CD4-positive, CD25-positive, alpha-beta regulatory T cell (primary cell): ENCODE data around the gene DDOST. TPM values are rescaled to one million over a fixed set of nuclear protein-coding genes. Genes with fewer than 3 reads are reported as not detected.

ENCODE experiments used
- ATAC-seq, 2 donors: fragments of 150-1000 bp; cut with Tn5 transposase; one replicate each; pipeline ENCODE4 v1.10.0; 2021; ENCODE audit warnings: low read depth in 2 of 2, moderate number of reproducible peaks in 2 of 2, moderate library complexity in 1 of 2
- DNase-seq, 3 donors: peaks; one replicate each; pipeline versions ENCODE4 v3.0.0 to v3.0.0-alpha.2; 2012 to 2022; ENCODE audit warnings: mixed read lengths in 1 of 3
- H3K27ac ChIP-seq: one replicate; pipeline ENCODE4 v1.7.0; 2013; ENCODE audit warnings: mild to moderate bottlenecking, low read length; ENCODE audit not compliant: insufficient read depth, poor library complexity, severe bottlenecking
- H3K27me3 ChIP-seq: one replicate; pipeline ENCODE4 v1.7.0; 2013; ENCODE audit warnings: low read length; ENCODE audit not compliant: control insufficient read depth, insufficient read depth
- H3K36me3 ChIP-seq: one replicate; pipeline ENCODE4 v1.7.0; 2013; ENCODE audit warnings: mild to moderate bottlenecking, low read length, moderate library complexity; ENCODE audit not compliant: control insufficient read depth, insufficient read depth
- H3K4me1 ChIP-seq: 2 replicates; pipeline ENCODE4 v1.7.0; 2013; ENCODE audit warnings: mild to moderate bottlenecking, low read length; ENCODE audit not compliant: insufficient read depth, control insufficient read depth, poor library complexity, severe bottlenecking
- H3K4me3 ChIP-seq: one replicate; pipeline ENCODE4 v1.7.0; 2013; ENCODE audit warnings: low read depth, mild to moderate bottlenecking, low read length, moderate library complexity
- H3K9me3 ChIP-seq, 2 experiments: 1 replicate in 1 of 2; 2 replicates in 1 of 2; pipeline ENCODE4 v1.7.0; 2013; ENCODE audit warnings: low read length in 2 of 2, mild to moderate bottlenecking in 1 of 2, moderate library complexity in 1 of 2; ENCODE audit not compliant: control insufficient read depth in 2 of 2
- H3K27ac Mint-ChIP-seq, 3 donors: one replicate each; pipeline ENCODE4 v1.8.0; 2020 to 2022; ENCODE audit warnings: mild to moderate bottlenecking in 3 of 3, mixed read lengths in 3 of 3, moderate library complexity in 2 of 3
- H3K27me3 Mint-ChIP-seq: one replicate; pipeline ENCODE4 v1.8.0; 2022; ENCODE audit warnings: mild to moderate bottlenecking, mixed read lengths
- H3K36me3 Mint-ChIP-seq: one replicate; pipeline ENCODE4 v1.8.0; 2020; ENCODE audit warnings: mixed read lengths
- H3K4me1 Mint-ChIP-seq, 4 donors: one replicate each; pipeline ENCODE4 v1.8.0; 2020 to 2022; ENCODE audit warnings: mixed read lengths in 4 of 4, mild to moderate bottlenecking in 1 of 4
- H3K4me3 Mint-ChIP-seq, 4 donors: one replicate each; pipeline ENCODE4 v1.8.0; 2020 to 2022; ENCODE audit warnings: mild to moderate bottlenecking in 4 of 4, mixed read lengths in 4 of 4, moderate library complexity in 3 of 4
- H3K9me3 Mint-ChIP-seq, 7 donors: one replicate each; pipeline ENCODE4 v1.8.0; 2020 to 2022; ENCODE audit warnings: mixed read lengths in 7 of 7, mild to moderate bottlenecking in 3 of 7, moderate library complexity in 2 of 7
- polyA plus RNA-seq, 4 donors: library from polyadenylated mRNA; unstranded; fragments of 300-500 nt; fragmentation: Illumina TruSeq; gene quantifications; one replicate each; pipeline ENCODE4 v1.2.3, GENCODE V29; 2021
- total RNA-seq: library from RNA; stranded (reverse); gene quantifications from one replicate; pipeline ENCODE4 v1.2.3, GENCODE V29; 2022

DDOST gene
- total and polyA plus RNA-seq, 5 donors from 2014 or later, result 103 to 283 (median 257) TPM

DNA sequence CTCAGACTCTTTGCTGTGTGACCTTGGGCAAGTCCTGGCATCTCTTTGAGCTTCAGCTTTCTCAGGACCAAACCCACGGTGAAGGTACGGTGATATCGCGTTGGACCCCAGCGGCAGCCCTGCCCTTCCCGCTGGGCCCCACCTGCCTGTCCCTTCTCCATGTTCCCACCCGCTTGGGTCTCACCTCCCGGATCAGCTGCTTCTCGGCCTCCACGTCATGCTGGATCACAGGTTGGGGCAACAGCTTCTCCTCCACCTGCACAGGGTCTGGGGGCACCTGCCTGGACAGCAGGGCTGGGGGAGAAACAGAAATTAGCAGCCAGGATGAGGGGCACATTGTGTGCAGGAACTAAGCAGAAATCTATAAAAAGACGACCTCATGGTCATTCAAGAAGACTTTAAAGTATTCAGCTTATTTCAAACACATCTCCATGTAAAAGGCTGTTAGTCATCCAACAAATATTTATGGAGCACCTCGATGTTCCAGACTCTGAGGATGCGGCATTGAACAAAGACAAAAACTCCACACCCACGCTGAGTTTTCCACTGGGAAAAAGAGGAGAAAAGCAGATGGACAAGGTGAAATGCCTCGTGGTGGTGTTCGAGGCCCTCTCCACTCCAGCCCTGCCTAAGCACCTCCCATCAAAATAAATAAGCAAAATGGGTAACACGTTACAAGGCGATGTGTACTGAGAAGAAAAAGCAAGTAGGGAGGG lies 37.2 kb upstream of the DDOST start:
- H3K4me3 Mint-ChIP-seq, result peak overlapping the region in 3 of 4 donors; percentile 15 to 48 (median 32)
- H3K27ac ChIP-seq, result no peak overlapping the region
- ATAC-seq (no peak), DNase-seq (no peak)
- peak overlapping the region in 1 of 3 donors; percentile 61 for H3K27ac Mint-ChIP-seq
- no peak overlapping the region for H3K4me3 ChIP-seq
- peaks cover 10% of the 10 kb centered on the region for H3K4me1 ChIP-seq
- no peaks in the 10 kb centered on the region for H3K9me3 ChIP-seq
- no peaks in the 10 kb centered on the region for H3K9me3 Mint-ChIP-seq
- H3K27me3 Mint-ChIP-seq, result peaks cover 13% of the 10 kb centered on the region
- no peaks in the 10 kb centered on the region for H3K27me3 ChIP-seq
- H3K4me1 Mint-ChIP-seq, result peaks cover 0 to 8% (median 2%) of the 10 kb centered on the region in 4 donors
- H3K36me3 Mint-ChIP-seq, result no peaks in the 10 kb centered on the region
- H3K36me3 ChIP-seq, result no peaks in the 10 kb centered on the region

DNA sequence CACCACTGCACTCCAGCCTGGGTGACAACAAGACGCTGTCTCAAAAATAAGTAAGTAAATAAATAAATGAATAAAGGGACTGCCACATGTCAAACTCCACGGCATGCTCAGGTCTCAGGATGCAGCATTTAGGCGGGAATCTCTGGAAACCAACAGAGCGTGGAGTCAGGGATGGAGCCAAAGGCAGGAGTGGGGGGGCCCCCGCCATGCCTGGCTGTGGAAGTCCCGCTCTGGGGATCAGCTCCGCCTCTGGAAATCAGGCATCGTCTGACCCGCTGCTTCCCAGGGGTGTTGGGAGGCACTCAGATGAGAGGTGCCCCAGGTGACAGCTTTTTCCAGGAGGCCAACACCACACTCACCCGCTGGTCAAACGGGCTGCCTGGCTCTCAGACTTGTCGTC lies 36.4 kb upstream of the DDOST start:
- Mint-ChIP-seq H3K4me1 (peaks cover 0 to 8% (median 1%) of the 10 kb centered on the region in 4 donors), H3K27ac (no peak overlapping the region), H3K4me3 (peak overlapping the region in 1 of 4 donors; percentile 32), H3K27me3 (peaks cover 21% of the 10 kb centered on the region), H3K9me3 (peaks cover 0 to 1% (median 0%) of the 10 kb centered on the region in 7 donors), H3K36me3 (no peaks in the 10 kb centered on the region)
- H3K9me3 ChIP-seq, result no peaks in the 10 kb centered on the region
- H3K4me3 ChIP-seq, result no peak overlapping the region
- ATAC-seq (no peak), DNase-seq (no peak)
- H3K27ac ChIP-seq, result no peak overlapping the region
- peaks cover 10% of the 10 kb centered on the region for H3K4me1 ChIP-seq
- no peaks in the 10 kb centered on the region for H3K27me3 ChIP-seq
- H3K36me3 ChIP-seq, result no peaks in the 10 kb centered on the region

DNA sequence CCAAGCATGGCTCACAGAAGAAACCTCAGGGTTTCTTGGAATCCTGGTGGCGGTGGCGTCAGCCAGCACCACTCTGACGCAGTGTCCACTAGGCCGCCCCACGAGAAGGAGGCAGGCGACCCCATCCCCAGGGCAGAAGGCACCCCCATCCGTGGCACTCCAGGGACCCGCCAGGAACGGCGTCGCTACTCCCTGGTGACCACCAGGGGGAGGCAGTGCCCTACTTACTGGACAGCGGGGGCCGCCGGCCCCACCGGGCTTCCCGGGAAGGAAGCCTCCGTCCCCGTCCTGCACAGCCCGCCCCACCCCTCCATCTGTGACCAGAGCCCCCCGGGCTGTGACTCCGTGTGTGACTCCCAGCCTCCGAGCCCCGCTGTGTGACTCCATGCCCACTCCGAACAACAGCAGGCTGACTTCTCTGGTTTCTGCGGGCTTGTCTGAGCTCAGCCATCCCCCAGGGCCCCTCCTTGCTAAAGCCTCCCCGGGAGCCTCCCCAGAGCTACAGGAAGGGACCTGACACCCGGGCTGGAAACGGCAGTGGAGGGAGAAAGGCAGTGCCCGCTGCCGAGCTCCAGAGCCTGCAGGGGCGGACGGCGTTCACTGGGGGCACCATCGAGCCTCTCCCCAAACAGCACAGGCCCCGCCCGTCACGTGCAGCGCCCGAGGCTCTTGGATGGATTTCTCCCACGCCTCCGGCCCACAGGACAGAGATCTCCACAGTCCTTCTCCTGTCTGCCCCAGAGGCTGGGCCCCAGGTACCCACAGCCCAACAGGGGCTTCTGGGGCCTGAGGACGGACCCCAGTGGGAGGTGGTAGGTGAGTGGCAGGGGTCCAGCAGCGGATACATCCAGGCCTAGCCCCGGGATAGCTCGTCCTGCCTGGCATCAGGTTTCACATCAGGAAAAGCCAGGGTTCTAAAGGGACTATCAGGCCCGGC lies 35.5 kb upstream of the DDOST start:
- Mint-ChIP-seq H3K4me1 (peaks cover 0 to 8% (median 3%) of the 10 kb centered on the region in 4 donors), H3K36me3 (no peaks in the 10 kb centered on the region), H3K9me3 (peaks cover 0 to 1% (median 0%) of the 10 kb centered on the region in 7 donors), H3K27ac (peak overlapping the region in 2 of 3 donors; percentile 28 to 38), H3K4me3 (peak overlapping the region; percentile 86 to 96 (median 90)), H3K27me3 (peaks cover 22% of the 10 kb centered on the region)
- H3K9me3 ChIP-seq, result no peaks in the 10 kb centered on the region
- no peak overlapping the region for H3K27ac ChIP-seq
- peak; percentile 87 to 92 for ATAC-seq
- H3K4me3 ChIP-seq, result peak overlapping the region; percentile 51
- peaks cover 10% of the 10 kb centered on the region for H3K4me1 ChIP-seq
- DNase-seq, result peak; percentile 62 to 73 (median 69)
- H3K36me3 ChIP-seq, result no peaks in the 10 kb centered on the region
- H3K27me3 ChIP-seq, result no peaks in the 10 kb centered on the region

DNA sequence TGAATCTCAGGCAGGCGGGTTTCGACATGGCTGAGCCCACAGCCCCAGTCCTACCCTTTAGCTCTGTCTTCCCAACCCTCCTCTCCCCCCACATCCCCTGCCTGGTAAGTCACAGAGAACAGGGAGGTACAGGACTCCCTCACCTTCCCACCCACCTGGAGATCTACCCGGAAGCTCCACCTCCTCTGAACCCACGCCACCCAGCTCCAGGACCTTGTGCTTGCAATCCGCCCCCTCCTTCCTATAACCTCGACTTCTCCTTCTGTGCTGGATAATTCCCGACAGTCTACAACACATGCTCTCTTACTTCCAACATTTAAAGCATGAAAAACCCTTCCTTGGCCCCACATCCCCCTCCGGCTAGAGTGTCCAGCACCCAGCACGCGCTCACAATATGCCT lies 34.3 kb upstream of the DDOST start:
- H3K9me3 Mint-ChIP-seq, result peaks cover 0 to 1% (median 0%) of the 10 kb centered on the region in 7 donors
- peaks cover 0 to 8% (median 3%) of the 10 kb centered on the region in 4 donors for H3K4me1 Mint-ChIP-seq
- H3K27me3 ChIP-seq, result no peaks in the 10 kb centered on the region
- H3K4me3 Mint-ChIP-seq, result peak overlapping the region in 3 of 4 donors; percentile 86 to 91 (median 89)
- ATAC-seq (no peak), DNase-seq (no peak)
- no peak overlapping the region for H3K4me3 ChIP-seq
- H3K27ac Mint-ChIP-seq, result no peak overlapping the region
- H3K36me3 Mint-ChIP-seq, result no peaks in the 10 kb centered on the region
- no peaks in the 10 kb centered on the region for H3K9me3 ChIP-seq
- H3K27me3 Mint-ChIP-seq, result peaks cover 22% of the 10 kb centered on the region
- H3K4me1 ChIP-seq, result peaks cover 10% of the 10 kb centered on the region
- no peak overlapping the region for H3K27ac ChIP-seq
- no peaks in the 10 kb centered on the region for H3K36me3 ChIP-seq

DNA sequence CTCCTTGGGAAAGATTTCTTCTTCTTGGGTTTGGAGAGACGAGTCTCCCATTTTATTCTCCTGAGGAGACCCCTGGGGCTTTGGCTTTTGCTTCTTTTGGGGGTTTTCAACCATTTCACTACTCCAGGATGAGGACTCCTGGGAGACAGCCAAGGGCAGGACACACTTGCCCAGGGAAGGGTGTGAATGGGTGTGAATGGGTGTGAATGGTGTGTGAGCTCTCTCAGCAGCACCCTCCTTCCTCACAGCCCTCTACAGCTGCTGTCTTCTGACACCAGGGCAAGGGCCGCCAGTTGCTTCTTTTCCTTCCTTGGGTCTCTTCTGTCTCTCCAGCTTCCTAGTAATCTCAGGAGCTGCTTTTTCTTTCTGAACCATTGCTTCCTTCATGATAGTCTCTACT lies 32.5 kb upstream of the DDOST start:
- no peak overlapping the region for H3K27ac ChIP-seq
- Mint-ChIP-seq H3K9me3 (peaks cover 0 to 1% (median 0%) of the 10 kb centered on the region in 7 donors), H3K27ac (no peak overlapping the region), H3K4me1 (peaks cover 0 to 8% (median 3%) of the 10 kb centered on the region in 4 donors), H3K27me3 (peaks cover 18% of the 10 kb centered on the region), H3K4me3 (no peak overlapping the region), H3K36me3 (no peaks in the 10 kb centered on the region)
- H3K27me3 ChIP-seq, result no peaks in the 10 kb centered on the region
- no peak overlapping the region for H3K4me3 ChIP-seq
- ATAC-seq (no peak), DNase-seq (no peak)
- peaks cover 10% of the 10 kb centered on the region for H3K4me1 ChIP-seq
- no peaks in the 10 kb centered on the region for H3K9me3 ChIP-seq
- no peaks in the 10 kb centered on the region for H3K36me3 ChIP-seq

DNA sequence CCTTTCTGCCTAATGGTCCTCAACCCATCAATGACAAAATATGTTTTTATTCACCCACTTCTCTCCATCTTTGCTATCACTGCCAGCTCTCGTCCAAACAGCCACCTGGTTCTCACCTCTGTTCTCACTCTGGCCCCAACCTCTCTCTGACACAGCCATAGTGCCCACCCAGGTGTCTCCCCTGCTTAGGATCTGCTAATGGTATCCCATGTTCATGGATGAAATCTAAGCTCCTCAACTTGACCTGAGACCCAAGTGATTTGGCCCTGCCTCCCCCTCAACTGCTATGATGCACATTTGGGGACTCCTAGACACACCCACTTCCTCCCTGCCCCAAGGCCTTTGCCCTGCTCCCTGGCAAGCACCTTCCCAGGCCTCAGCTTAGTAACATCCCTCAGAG lies 30.7 kb upstream of the DDOST start:
- peaks cover 22% of the 10 kb centered on the region for H3K27me3 Mint-ChIP-seq
- peaks cover 0 to 7% (median 3%) of the 10 kb centered on the region in 4 donors for H3K4me1 Mint-ChIP-seq
- peak overlapping the region in 1 of 4 donors; percentile 38 for H3K4me3 Mint-ChIP-seq
- Histone ChIP-seq H3K4me1 (peaks cover 7% of the 10 kb centered on the region), H3K9me3 (no peaks in the 10 kb centered on the region), H3K36me3 (no peaks in the 10 kb centered on the region), H3K27ac (no peak overlapping the region), H3K4me3 (no peak overlapping the region), H3K27me3 (no peaks in the 10 kb centered on the region)
- H3K27ac Mint-ChIP-seq, result no peak overlapping the region
- DNase-seq, result no peak
- H3K36me3 Mint-ChIP-seq, result no peaks in the 10 kb centered on the region
- no peak for ATAC-seq
- H3K9me3 Mint-ChIP-seq, result peaks cover 0 to 1% (median 0%) of the 10 kb centered on the region in 7 donors

DNA sequence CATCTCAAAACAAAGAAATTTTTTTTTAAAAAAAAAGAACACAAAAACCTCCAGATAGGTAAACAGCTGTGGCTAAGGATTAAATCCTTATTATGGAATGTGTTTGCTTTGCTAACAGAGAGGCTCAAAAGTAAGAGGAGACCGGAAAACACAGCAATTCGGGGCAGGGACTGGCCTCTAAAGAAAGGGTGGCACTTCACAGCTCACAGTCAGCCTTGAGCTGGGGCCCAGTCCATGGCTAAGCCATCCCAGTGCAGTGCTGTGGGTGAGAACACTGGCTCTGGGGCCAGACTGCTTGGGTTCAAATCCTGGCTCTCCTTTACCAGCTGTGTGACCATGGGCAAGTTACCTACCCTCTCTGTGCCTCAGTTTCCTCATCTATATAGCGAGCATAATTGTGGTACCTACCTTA lies 28.5 kb upstream of the DDOST start:
- Mint-ChIP-seq H3K36me3 (no peaks in the 10 kb centered on the region), H3K27ac (no peak overlapping the region), H3K27me3 (peaks cover 19% of the 10 kb centered on the region), H3K4me3 (no peak overlapping the region), H3K9me3 (peaks cover 0 to 1% (median 0%) of the 10 kb centered on the region in 7 donors), H3K4me1 (peaks cover 0 to 4% (median 0%) of the 10 kb centered on the region in 4 donors)
- Histone ChIP-seq H3K36me3 (no peaks in the 10 kb centered on the region), H3K27ac (no peak overlapping the region), H3K27me3 (no peaks in the 10 kb centered on the region), H3K4me1 (no peaks in the 10 kb centered on the region), H3K4me3 (no peak overlapping the region), H3K9me3 (no peaks in the 10 kb centered on the region)
- DNase-seq (no peak), ATAC-seq (no peak)
